Thyroid gland (tissue), 4 donors: ENCODE measurements around the gene GAS7.

Source experiments
- POLR2A ChIP-seq, 2 donors: fragments of 450-650 bp; IDR thresholded peaks; one replicate each; pipeline ENCODE4 v1.6.1; 2017; ENCODE audit warnings: antibody characterized with exemption in 2 of 2, mild to moderate bottlenecking in 2 of 2, moderate library complexity in 1 of 2
- TF ChIP-seq, protein P1 (sequence below), 6 experiments: fragments of 200-600 bp in 3 of 6; fragments of 450-650 bp in 3 of 6; sonication (generic) in 3 of 6; IDR thresholded peaks; one replicate each; pipeline ENCODE4 v1.5.1; 2016 to 2019; ENCODE audit warnings: antibody characterized with exemption in 6 of 6, mild to moderate bottlenecking in 2 of 6, inconsistent platforms in 1 of 6, moderate library complexity in 1 of 6

DNA sequence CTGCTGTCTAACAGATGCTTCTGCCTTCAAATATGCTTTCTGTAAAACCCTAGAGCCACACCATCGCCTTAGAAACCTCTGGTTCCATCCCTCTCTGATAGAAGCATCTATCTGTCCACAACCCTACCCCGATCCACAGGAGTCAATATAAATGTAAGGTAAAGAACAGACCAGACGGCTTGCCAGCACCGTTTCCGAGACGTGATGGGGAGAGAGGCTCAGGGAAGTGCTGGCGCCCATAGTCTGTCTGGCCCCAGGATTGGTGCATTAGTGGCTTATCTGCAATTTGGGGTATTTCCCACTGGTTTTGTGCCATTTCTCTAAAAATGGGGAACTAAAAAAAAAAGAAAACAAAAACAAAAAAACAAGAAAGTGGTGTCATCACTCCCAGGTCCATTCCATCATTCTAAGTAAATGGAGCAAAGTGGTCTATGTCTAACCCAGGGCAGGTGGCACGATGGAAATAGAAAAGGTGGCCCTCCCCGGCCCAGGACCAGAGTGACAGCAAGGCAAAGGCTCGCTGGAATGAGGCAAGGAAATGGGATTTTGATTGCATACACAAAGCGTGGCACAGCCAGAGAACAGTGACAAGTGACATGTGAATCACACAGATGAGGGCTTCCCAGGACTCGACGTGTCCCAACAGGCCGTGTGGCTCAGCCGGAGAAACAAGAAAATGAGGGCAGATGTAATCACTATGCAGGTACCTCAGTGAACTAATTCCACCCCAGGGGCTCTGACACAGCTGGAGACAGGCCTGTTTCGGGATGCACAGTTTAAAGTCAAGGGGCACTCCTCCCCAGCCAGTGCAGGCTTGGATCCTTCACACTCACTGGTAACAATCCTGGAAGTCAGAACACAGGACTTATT is 125.6 kb downstream of the GAS7 start:
- TF ChIP-seq, protein P1, sequence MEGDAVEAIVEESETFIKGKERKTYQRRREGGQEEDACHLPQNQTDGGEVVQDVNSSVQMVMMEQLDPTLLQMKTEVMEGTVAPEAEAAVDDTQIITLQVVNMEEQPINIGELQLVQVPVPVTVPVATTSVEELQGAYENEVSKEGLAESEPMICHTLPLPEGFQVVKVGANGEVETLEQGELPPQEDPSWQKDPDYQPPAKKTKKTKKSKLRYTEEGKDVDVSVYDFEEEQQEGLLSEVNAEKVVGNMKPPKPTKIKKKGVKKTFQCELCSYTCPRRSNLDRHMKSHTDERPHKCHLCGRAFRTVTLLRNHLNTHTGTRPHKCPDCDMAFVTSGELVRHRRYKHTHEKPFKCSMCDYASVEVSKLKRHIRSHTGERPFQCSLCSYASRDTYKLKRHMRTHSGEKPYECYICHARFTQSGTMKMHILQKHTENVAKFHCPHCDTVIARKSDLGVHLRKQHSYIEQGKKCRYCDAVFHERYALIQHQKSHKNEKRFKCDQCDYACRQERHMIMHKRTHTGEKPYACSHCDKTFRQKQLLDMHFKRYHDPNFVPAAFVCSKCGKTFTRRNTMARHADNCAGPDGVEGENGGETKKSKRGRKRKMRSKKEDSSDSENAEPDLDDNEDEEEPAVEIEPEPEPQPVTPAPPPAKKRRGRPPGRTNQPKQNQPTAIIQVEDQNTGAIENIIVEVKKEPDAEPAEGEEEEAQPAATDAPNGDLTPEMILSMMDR (IDR thresholded peaks at IDR 0.05), result no peak
- no peak for TF ChIP-seq POLR2A (IDR thresholded peaks at IDR 0.05)
